SK-N-DZ (cell line): ENCODE measurements around the gene CADM2.

Source experiments
- DNase-seq: peaks from one replicate; pipeline ENCODE4 v3.0.0-alpha.2; 2015; ENCODE audit warnings: low spot score

CADM2 gene

GRCh38 chr3:84983490-84983889 is 24.7 kb downstream of the CADM2 start:
- DNase-seq: no peak

- no peak for DNase-seq
Observed at GRCh38 chr3:84984429-84984828, 25.6 kb downstream of the CADM2 start.

GRCh38 chr3:84985795-84986194 is 27.0 kb downstream of the CADM2 start:
- no peak for DNase-seq

GRCh38 chr3:84987706-84988504 is 29.1 kb downstream of the CADM2 start:
- DNase-seq: peak; percentile 90

- DNase-seq: no peak
Observed at GRCh38 chr3:84989102-84989501, 30.3 kb downstream of the CADM2 start.

DNA sequence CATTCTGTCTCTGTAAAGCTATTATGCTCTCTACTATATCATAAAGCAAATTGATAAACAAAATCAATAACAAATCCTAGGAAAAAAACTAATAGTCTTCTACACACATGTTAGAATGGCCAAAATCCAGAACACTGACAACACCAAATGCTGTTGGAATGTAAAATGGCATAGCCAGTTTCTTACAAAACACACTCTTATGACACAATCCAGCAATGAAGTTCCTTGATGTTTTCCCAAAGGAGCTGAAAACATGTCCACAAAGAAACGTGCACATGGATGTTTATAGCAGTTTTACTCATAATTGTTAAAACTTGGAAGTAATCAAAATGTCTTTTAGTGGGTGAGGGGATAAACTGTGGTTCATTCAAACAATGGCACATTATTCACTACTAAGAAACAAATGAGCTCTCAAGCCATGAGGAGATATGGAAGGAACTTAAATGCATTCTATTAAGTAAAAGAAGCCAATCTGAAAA is 32.7 kb downstream of the CADM2 start:
- DNase-seq: no peak

DNA sequence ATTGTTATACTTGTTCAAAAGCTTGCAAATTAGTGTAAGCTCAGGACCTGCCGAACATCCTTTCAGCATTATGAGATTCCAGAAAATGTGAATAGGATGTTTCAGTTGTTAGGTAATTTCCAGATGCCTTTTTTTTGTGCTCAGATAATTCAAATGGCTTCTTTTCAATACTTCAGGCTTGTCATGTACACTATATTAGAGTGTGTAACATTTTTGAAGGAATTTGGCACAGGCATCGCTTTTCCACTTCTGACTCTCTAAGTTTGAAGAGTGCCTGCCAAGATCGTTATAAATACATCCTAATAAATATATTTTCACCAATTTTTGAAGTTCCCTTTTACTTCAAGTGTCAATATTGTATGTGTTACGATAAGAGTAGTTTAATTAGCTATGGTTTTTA is 35.2 kb downstream of the CADM2 start:
- DNase-seq: no peak

GRCh38 chr3:84998545-84998944 is 39.8 kb downstream of the CADM2 start:
- no peak for DNase-seq

- DNase-seq: no peak
Observed at GRCh38 chr3:85003479-85003878, 44.7 kb downstream of the CADM2 start.

- no peak for DNase-seq
Observed at GRCh38 chr3:85004147-85004546, 45.4 kb downstream of the CADM2 start.

GRCh38 chr3:85005946-85006345 is 47.2 kb downstream of the CADM2 start:
- peak; percentile 19 for DNase-seq

DNA sequence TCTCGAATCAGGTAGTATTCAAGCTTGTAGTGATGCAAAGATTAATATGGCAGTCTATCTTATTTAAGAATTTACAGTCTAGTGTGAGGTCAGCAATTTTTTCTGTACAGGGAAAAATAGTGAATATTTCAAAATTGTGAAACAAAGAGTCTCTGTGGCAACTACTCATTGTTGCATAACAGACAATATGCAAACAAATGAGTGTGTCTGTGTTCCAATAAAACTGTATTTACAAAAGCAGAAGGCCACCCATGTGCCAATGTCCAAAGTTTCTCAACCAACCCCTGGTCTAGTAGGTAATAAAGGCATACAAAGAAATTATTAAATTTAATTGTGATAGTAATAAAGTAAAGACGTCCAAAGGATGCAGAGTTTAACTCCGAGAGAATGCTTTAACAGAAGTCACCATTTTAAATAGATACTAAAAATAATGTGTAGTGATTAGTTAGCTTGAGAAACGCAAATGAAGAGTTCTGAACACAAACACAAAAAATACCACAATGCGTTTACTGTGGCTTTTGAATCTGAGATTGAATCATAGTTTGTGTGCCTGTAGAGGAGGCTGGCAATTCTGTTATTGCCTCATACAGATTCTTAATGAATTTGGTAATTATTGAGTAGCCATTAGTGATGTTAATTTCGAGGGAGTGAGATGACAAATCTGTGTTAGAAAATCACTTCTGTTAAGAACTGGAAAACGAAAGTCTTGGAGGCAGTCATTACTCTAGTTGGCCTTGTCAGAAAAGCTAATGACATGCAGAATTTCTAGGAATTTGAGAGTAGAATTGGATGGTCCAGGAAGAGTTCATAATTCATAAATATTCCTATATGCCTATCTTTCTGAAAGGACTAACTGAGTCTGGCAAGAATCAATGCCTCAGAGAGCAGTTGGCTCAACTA is 48.7 kb downstream of the CADM2 start:
- DNase-seq: no peak

DNA sequence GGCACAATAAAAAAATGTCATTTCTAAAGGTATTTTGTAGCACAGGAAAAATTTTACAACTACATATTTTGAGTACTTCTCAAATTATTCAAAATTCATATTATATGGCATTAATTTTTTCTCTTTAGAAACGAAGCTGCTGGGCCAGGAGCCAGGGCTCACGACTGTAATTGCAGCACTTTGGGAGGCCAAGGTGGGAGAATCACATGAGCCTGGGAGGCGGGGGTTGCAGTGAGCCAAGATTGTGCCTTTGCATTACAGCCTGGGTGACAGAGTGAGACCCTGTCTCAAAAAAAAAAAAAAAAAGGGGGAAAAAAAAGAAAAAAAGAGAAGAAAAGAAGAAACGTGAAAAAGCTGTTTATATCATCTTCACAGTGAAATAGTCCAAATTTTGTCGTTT is 62.0 kb downstream of the CADM2 start:
- no peak for DNase-seq

DNA sequence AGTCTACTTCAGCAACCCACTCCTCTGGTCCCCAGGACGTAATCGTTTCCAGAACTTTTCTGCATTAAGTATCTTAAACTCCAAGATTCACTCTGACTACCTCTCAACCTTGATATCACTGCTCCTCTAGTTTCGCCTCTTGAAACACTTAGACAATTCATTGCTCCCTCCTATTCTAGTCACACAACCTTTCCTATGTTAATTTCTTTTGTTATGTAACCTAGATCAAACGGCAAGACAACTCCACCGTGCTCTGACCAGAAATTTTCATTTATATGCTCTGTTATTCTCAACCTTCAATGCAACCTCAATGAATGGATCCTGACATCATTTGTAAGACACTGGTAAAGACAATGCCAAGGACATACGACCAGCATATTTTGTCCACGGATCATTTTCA is 71.3 kb downstream of the CADM2 start:
- no peak for DNase-seq

DNA sequence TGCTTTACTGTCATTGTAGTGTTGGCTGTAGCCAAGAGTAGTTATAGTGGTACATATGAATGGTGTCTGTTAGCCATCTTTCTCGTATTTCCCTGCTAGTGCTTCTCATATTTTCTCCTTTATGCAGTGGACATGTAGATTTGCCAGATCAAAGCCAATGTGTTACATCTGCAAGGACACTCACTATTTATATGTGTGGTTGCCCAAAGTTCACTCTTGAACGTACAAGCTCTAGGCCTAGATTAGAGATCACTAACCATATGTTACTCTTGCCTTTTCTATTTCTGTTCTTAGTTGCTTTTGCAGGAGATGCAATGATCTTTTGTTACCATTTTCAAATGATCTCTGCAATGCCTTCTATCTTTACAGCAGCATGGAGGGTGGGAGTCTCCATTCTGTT is 78.4 kb downstream of the CADM2 start:
- no peak for DNase-seq

GRCh38 chr3:85041001-85041400 is 82.2 kb downstream of the CADM2 start:
- no peak for DNase-seq

DNA sequence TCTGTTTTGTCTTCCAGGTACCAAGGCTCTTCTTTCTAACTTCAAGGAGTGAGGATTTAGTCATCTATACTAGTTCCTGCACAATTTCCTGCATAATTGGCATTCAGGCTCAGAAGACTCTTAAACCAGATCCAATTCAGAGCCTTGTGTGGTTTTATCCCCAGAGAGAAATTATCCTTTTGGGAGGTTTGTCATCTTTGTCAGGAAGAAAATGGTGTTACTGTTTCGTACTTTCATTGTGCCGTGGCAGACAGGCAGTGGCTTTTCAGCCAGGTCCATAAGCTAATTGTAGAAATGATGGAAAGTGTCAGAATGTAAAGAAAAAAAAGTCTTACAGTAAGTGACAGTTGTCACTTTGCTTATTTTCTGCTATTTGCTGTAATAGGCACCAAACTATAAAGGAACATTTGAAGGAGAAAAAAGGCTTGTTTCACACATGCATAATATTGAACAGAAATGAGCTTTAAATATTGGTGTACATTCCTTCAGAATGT is 82.8 kb downstream of the CADM2 start:
- DNase-seq: no peak

- DNase-seq: no peak
Observed at GRCh38 chr3:85050821-85051220, 92.0 kb downstream of the CADM2 start.

DNA sequence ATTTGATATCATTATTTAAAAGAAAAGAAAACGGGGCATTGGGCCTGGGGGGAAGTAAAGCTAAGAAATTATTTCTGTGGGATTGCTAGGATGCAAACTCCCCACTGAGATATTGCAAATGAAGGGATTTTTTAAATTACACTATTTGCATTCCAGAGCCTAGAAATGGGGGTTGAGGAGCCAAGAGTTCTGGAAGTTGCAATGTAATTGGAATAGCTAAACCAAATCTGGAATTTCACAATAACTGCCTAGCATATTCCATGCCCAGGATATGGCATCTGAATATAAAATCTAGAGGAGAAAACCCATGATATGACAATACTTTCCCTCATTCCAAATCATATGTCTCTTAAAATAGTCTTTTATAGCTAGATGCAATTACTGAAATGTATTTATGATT is 93.0 kb downstream of the CADM2 start:
- no peak for DNase-seq

- no peak for DNase-seq
Observed at GRCh38 chr3:85053626-85054025, 94.8 kb downstream of the CADM2 start.

GRCh38 chr3:85054579-85054978 is 95.8 kb downstream of the CADM2 start:
- DNase-seq: no peak

GRCh38 chr3:85068911-85069310 is 110.1 kb downstream of the CADM2 start:
- no peak for DNase-seq

- DNase-seq: no peak
Observed at GRCh38 chr3:85074003-85074402, 115.2 kb downstream of the CADM2 start.
